ENCODE data around the gene OR10AG1.

The OR10AG1 gene, protein sequence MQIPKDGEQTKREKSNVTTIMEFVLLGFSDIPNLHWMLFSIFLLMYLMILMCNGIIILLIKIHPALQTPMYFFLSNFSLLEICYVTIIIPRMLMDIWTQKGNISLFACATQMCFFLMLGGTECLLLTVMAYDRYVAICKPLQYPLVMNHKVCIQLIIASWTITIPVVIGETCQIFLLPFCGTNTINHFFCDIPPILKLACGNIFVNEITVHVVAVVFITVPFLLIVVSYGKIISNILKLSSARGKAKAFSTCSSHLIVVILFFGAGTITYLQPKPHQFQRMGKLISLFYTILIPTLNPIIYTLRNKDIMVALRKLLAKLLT

DNA sequence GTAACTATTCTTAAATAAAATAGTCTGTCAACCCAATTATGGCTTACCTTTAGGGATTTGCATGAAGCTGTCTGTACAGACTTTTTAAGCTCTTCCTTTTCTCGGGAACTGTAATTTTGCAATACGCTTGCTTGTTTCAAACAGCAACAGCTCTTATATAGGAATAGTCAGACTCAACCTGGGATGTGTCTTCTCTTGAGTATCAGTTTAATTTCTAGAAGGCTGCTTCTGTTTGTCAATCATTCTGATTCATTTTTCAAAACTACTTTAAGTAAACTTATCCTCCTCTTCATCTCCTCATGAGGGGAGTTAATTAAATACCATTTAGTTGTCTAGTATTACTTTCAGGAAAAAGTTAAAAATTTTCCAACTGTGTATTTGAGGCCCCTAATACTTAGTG, at the start of gene OR10AG1:
Gene OR10AG1, minus strand, starts transcription at position 101 of the 400 bp plus-strand sequence. Its CDS starts 38 bp downstream, at position 63.
- TF ChIP-seq, protein P1, sequence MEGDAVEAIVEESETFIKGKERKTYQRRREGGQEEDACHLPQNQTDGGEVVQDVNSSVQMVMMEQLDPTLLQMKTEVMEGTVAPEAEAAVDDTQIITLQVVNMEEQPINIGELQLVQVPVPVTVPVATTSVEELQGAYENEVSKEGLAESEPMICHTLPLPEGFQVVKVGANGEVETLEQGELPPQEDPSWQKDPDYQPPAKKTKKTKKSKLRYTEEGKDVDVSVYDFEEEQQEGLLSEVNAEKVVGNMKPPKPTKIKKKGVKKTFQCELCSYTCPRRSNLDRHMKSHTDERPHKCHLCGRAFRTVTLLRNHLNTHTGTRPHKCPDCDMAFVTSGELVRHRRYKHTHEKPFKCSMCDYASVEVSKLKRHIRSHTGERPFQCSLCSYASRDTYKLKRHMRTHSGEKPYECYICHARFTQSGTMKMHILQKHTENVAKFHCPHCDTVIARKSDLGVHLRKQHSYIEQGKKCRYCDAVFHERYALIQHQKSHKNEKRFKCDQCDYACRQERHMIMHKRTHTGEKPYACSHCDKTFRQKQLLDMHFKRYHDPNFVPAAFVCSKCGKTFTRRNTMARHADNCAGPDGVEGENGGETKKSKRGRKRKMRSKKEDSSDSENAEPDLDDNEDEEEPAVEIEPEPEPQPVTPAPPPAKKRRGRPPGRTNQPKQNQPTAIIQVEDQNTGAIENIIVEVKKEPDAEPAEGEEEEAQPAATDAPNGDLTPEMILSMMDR (conservative IDR thresholded peaks at IDR 0.05; ENCODE audit: low read depth) = no peak
- ChIA-PET CTCF (no interaction called here), POLR2A (ENCODE audit: low non-redundant PET) (no interaction called here)
- H3K27ac ChIP-seq = no peak within 1 kb of the TSS
- DNase-seq (ENCODE audit: low spot score) = no peak

DNA sequence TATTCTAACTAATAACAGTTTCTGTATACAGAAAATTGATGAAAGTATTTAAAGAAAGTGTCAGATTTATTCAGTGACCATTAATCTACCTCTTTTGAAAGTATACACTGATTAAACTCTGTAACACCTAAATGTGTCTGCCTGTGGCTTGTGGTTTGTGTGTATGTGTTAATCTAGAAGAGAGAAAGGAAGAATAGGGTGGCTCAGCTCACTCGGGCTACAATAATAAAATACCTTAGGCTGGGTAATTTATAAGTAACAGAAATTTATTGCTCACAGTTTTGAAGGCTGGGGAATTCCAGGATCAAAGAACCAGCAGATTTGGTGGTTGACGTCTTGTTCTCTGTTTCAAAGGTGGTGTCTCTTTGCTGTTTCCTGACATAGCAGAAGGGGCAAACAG, 44.1 kb upstream of the OR10AG1 start:
- no peak for DNase-seq (ENCODE audit: low spot score)
- TF ChIP-seq, protein P1 (conservative IDR thresholded peaks at IDR 0.05; ENCODE audit: low read depth) = no peak
- no peak overlapping the region for H3K27ac ChIP-seq
- POLR2A ChIA-PET (ENCODE audit: low non-redundant PET) = no interaction called here
- CTCF ChIA-PET = no interaction called here

DNA sequence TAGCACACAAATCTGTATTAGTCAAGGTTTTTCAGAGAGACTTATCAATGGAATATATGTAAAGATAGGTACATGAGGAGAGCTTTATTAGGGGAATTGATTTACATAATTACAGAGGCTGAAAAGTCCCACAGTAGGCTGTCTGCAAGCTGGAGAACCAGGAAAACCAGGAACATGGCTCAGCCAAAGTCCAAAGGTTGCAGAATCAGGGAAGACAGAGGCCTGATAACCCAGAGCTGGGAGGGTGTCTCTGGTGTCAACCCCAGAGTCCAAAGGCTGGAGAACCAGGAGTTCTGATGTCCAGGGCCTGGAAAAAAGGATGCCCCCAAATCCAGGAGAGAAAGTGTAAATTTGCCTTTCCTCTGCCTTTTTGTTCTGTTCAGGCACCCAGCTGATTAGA, 41.0 kb upstream of the OR10AG1 start:
- TF ChIP-seq, protein P1 (conservative IDR thresholded peaks at IDR 0.05; ENCODE audit: low read depth) = no peak
- no peak for DNase-seq (ENCODE audit: low spot score)
- no peak overlapping the region for H3K27ac ChIP-seq
- POLR2A ChIA-PET (ENCODE audit: low non-redundant PET) = no interaction called here
- CTCF ChIA-PET = no interaction called here

DNA sequence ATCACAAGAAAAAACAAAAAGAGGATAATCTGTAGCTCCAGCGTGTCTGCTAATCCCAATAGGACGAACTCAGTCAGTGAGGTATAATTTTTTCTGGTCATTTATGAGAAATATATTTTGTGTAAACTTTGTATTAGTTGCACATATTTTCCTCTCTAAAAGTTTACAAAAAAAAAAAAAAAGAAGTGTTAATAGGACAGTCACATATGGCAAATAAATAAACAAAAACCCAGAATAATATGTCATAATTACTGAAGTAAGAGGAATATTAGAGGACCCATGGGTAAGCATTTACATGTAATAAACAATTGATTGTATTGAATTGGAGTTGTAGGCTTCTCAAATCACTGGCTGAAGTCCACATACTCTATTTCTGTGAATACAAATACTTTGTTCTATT, 24.8 kb upstream of the OR10AG1 start, which contains the start of gene OR5F1:
Gene OR5F1, minus strand, starts transcription at position 101 of the 400 bp plus-strand sequence. Its CDS starts 0 bp downstream, at position 101.
- DNase-seq (ENCODE audit: low spot score) = no peak
- ChIA-PET POLR2A (ENCODE audit: low non-redundant PET) (no interaction called here), CTCF (no interaction called here)
- H3K27ac ChIP-seq = no peak within 1 kb of the TSS
- TF ChIP-seq, protein P1 (conservative IDR thresholded peaks at IDR 0.05; ENCODE audit: low read depth) = no peak

DNA sequence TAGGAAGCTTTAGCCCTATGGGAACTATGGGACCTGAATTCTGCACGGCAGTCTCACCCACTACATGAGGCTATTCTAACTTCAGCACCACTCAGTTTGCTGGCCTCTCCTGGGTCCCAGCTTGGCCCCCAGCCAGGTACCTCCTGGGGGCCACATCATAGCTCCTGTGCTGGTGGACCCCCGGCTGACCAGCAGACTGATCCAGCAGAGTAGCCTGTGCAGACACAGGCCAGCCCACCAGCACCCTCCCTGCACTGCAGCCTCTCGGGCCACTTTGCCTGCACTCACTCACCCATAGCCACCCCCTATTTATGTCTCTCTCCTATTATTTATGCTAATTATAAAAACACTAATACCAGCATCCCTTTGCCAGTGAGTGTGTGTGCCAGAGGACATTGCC, 1.2 kb upstream of the OR10AG1 start:
- DNase-seq (ENCODE audit: low spot score) = no peak
- POLR2A ChIA-PET (ENCODE audit: low non-redundant PET) = no interaction called here
- H3K27ac ChIP-seq = no peak overlapping the region
- TF ChIP-seq, protein P1 (conservative IDR thresholded peaks at IDR 0.05; ENCODE audit: low read depth) = no peak
- CTCF ChIA-PET = no interaction called here

DNA sequence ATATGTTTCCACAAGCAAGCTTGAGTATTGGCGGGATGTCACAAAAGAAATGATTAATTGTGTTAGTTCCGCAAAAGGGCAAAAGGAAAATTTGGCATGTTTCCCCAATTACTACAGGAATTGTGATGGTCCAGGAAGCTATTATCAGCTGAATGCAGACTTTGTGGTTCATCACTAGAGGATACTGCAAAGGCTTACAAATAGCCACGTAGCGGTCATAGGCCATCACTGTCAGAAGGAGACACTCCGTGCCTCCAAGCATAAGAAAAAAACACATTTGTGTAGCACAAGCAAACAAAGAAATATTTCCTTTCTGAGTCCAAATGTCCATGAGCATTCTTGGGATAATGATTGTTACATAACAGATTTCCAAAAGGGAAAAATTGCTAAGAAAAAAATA, 1.8 kb downstream of the OR10AG1 start:
- TF ChIP-seq, protein P1 (conservative IDR thresholded peaks at IDR 0.05; ENCODE audit: low read depth) = no peak
- H3K27ac ChIP-seq = no peak overlapping the region
- ChIA-PET POLR2A (ENCODE audit: low non-redundant PET) (no interaction called here), CTCF (no interaction called here)
- no peak for DNase-seq (ENCODE audit: low spot score)
